ENCODE data around the gene RP9. TPM values are rescaled to one million over a fixed set of nuclear protein-coding genes. Genes with fewer than 3 reads are reported as not detected.

The RP9 gene
- total and polyA plus RNA-seq, 9 of the 15 experiments (the other 6 are each of a cell fraction or from before 2014, with no cell fraction given): 10.7 to 44.8 (median 33.4) TPM

DNA sequence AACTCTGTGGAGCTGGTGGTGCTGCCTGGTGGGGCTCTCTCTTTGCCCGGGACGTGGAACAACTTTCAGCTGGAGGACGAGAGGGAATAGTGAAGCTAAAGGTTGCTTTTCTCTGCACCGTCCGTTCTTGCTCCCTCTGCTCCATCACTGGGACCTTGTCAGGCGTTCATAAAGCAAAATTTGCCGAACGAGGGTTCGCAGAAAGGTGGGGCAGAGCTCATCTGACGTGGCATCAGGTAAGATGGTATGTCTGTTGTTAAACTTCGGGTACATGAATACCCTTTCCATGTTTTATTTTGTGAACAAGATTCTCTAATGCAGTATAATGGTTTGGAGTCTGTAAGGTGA is 20.6 kb upstream of the RP9 start:
- no peak overlapping the region for H3K27ac ChIP-seq (ENCODE audit: extremely low read depth, low read depth, low read length)
- peak overlapping the region; percentile 95 for H2AFZ ChIP-seq (ENCODE audit: low read depth, low read length)
- ATAC-seq (no peak), DNase-seq (ENCODE audit: extremely low read depth in 1 of 4, low spot score in 3 of 4) (no peak), FAIRE-seq (no peak)
- 3% methylated on average over 11 of the region's 11 CpGs for WGBS (ENCODE audit: insufficient coverage, low coverage, missing lambda C conversion rate)
- CTCF ChIA-PET (ENCODE audit: low intra/inter-chr PET ratio): no interaction called here
- peak overlapping the region; percentile 60 for H3K4me3 ChIP-seq
- H3K4me1 ChIP-seq (replicated peaks in 1 of 2; ENCODE audit: control insufficient read depth in 2 of 2, insufficient read depth in 2 of 2, low read length in 2 of 2): peaks cover 4 to 6% of the 10 kb centered on the region in 2 experiments; a peak in 3 of 5 replicates
- intact Hi-C loops (cut with micrococcal nuclease): no loop called here
- TF ChIP-seq TRIM24 (IDR thresholded peaks at IDR 0.05): 0 out of 4 replicates have a peak, but pooled peaks of 1 of the 2 experiments have one; percentile 11
- TF ChIP-seq HDAC1 (IDR thresholded peaks at IDR 0.05): 0 out of 4 replicates have a peak, but pooled peaks of 1 of the 2 experiments have one; percentile 0
- TF ChIP-seq, protein P1, sequence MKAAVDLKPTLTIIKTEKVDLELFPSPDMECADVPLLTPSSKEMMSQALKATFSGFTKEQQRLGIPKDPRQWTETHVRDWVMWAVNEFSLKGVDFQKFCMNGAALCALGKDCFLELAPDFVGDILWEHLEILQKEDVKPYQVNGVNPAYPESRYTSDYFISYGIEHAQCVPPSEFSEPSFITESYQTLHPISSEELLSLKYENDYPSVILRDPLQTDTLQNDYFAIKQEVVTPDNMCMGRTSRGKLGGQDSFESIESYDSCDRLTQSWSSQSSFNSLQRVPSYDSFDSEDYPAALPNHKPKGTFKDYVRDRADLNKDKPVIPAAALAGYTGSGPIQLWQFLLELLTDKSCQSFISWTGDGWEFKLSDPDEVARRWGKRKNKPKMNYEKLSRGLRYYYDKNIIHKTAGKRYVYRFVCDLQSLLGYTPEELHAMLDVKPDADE (conservative IDR thresholded peaks at IDR 0.05; ENCODE audit: control insufficient read depth, low read depth, low read length): no peak
- peak; percentile 38; the same call in 1 of the 2 replicates for TF ChIP-seq NCOA6 (IDR thresholded peaks at IDR 0.05)
- TF ChIP-seq, protein P2, sequence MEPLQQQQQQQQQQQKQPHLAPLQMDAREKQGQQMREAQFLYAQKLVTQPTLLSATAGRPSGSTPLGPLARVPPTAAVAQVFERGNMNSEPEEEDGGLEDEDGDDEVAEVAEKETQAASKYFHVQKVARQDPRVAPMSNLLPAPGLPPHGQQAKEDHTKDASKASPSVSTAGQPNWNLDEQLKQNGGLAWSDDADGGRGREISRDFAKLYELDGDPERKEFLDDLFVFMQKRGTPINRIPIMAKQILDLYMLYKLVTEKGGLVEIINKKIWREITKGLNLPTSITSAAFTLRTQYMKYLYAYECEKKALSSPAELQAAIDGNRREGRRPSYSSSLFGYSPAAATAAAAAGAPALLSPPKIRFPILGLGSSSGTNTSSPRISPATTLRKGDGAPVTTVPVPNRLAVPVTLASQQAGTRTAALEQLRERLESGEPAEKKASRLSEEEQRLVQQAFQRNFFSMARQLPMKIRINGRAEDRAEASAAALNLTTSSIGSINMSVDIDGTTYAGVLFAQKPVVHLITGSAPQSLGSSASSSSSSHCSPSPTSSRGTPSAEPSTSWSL (CRISPR knock-in tag; IDR thresholded peaks at IDR 0.05; ENCODE audit: borderline replicate concordance): no peak
- no peak for TF ChIP-seq ELF1 (tag; IDR thresholded peaks at IDR 0.05)
- TF ChIP-seq ZEB2 (IDR thresholded peaks at IDR 0.05): no peak
- TF ChIP-seq ETV5 (CRISPR knock-in tag; IDR thresholded peaks at IDR 0.05; ENCODE audit: low read depth): 0 out of 2 replicates have a peak, but pooled peaks have one; percentile 0
- in situ Hi-C loops (cut with MboI): no loop called here
- peak overlapping the region; percentile 87 for H3K4me2 ChIP-seq (ENCODE audit: insufficient read depth, low read length)
- peak overlapping the region; percentile 77 to 94; a peak in 3 of 4 replicates for H3K9ac ChIP-seq (ENCODE audit: insufficient read depth in 1 of 2, low read depth in 2 of 2, low read length in 2 of 2)
- H4K20me1 ChIP-seq (replicated peaks; ENCODE audit: control insufficient read depth, insufficient read depth, low read length): no peaks in the 10 kb centered on the region
- no peaks in the 10 kb centered on the region for H3K9me1 ChIP-seq (ENCODE audit: control insufficient read depth, insufficient read depth, low read length)
- POLR2A ChIA-PET: interaction anchor here (0.8 kb wide), 1 partner anchor 20 kb away, joined by 6 read pairs; no protein-coding TSS in a partner anchor
- H3K36me3 ChIP-seq (ENCODE audit: control insufficient read depth, insufficient read depth, low read length): no peaks in the 10 kb centered on the region
- no TSS peak for BruUV-seq (replicated peaks)
- H3K79me2 ChIP-seq (ENCODE audit: control insufficient read depth, insufficient read depth, low read length): no peaks in the 10 kb centered on the region
- no peaks in the 10 kb centered on the region; a peak in 1 of 5 replicates for H3K27me3 ChIP-seq (ENCODE audit: control insufficient read depth in 2 of 2, insufficient read depth in 2 of 2, low read length in 2 of 2)
- no peaks in the 10 kb centered on the region for H3K9me3 ChIP-seq (replicated peaks; ENCODE audit: control insufficient read depth, insufficient read depth, low read depth, low read length)
